A549 treated with AZD9567 at 1 μM for 4 hours (cell line): ENCODE results near the gene DNAH5. TPM values are rescaled to one million over a fixed set of nuclear protein-coding genes. Genes with fewer than 3 reads are reported as not detected.

Experiments used
- total RNA-seq: library from RNA; stranded (reverse); fragments of 200-300 nt; extraction: Qiagen RNA extraction; gene quantifications from 5 replicates; pipeline ENCODE4 v1.2.3, GENCODE V29; 2022; ENCODE audit not compliant: insufficient read depth

DNAH5 gene
- total RNA-seq, result 1.2 to 3.2 TPM (median 1.7 TPM) in 5 replicates

GRCh38 chr5:13944560-13945199 is at the start of gene DNAH5:
TSS of gene DNAH5 (minus strand) at chr5:13944688. CDS start at chr5:13944438, 250 bp downstream.

Other genes with a start within 250 kb of the DNAH5 start
- gene TRIO, start 198.7 kb upstream of the DNAH5 start, total RNA-seq, result 85.4 to 121 TPM (median 101 TPM) in 5 replicates